Coronary artery (tissue), 2 donors: ENCODE results near the gene MBD5.

Experiments
- DNase-seq: peaks from one replicate; pipeline ENCODE4 v3.0.0-alpha.2; 2017; ENCODE audit warnings: low spot score
- H3K27ac ChIP-seq, 2 donors: fragments of 200-600 bp; sonication (generic); one replicate each; pipeline ENCODE4 v1.5.1; 2016 to 2019
- H3K4me3 ChIP-seq: fragments of 200-600 bp; sonication (generic); 2 replicates; pipeline ENCODE4 v1.5.1; 2016; ENCODE audit warnings: mild to moderate bottlenecking, moderate library complexity
- CTCF ChIP-seq: fragments of 200-600 bp; sonication (generic); IDR thresholded peaks from one replicate; pipeline ENCODE4 v1.5.1; 2019; ENCODE audit warnings: antibody characterized with exemption

MBD5 gene

DNA sequence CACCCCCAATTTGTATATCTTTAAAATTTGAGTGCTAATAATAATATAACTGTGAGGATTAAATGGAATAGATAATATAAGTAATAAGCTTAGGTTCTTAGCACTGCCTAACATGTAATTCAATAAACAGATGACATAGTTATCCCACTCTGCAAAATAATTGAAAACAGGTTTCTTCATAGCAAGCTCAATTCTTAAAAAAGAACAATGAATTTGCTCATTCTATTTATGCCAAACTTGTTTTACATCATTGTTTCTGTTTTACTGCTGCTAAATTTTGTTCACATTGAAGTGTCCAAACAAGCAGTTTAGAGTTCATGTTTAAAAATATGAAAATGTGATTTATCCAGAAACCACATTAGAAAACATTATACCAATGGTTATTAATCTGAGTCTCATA, 217.0 kb downstream of the MBD5 start:
- TF ChIP-seq CTCF = no peak
- Histone ChIP-seq H3K27ac (no peak overlapping the region), H3K4me3 (no peak overlapping the region)
- no peak for DNase-seq

DNA sequence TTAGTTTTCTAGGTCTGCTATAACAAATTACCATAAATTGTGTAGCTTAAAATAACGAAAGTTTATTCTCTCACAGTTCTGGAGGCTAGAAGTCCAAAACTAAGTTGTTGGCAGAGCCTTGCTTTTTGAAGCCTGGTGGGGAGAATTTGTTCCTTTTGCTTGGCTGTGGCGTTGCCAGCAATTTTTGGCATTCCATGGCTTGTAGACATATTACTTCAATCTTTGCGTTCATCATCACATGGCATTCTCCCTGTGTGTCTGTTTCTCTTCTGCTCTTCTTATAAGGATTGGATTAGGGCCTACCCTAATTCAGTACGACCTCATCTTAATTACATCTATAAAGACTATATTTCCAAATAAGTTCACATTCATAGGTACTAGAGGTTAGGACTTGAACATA, 217.7 kb downstream of the MBD5 start:
- H3K27ac ChIP-seq = no peak overlapping the region
- no peak for DNase-seq
- H3K4me3 ChIP-seq = no peak overlapping the region
- no peak for TF ChIP-seq CTCF

DNA sequence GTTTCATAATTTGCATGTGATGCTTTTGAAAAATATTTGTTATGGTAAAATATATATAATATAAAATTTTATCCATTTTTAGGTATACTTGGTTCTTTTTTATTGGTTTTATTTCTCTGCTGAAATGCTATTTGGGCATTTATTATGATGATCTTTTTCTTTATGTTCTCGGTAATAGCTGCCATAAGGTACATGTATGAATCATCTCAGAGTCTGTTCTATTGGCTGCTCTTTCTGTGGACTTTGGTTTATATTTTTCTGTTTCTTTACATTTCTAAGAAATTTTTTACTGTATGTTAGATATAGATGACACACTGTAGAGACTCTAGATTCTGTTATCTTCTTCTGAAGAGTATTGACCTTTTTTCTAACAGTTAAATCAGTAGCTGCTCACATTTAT, 219.9 kb downstream of the MBD5 start:
- TF ChIP-seq CTCF = no peak
- Histone ChIP-seq H3K4me3 (no peak overlapping the region), H3K27ac (no peak overlapping the region)
- no peak for DNase-seq

DNA sequence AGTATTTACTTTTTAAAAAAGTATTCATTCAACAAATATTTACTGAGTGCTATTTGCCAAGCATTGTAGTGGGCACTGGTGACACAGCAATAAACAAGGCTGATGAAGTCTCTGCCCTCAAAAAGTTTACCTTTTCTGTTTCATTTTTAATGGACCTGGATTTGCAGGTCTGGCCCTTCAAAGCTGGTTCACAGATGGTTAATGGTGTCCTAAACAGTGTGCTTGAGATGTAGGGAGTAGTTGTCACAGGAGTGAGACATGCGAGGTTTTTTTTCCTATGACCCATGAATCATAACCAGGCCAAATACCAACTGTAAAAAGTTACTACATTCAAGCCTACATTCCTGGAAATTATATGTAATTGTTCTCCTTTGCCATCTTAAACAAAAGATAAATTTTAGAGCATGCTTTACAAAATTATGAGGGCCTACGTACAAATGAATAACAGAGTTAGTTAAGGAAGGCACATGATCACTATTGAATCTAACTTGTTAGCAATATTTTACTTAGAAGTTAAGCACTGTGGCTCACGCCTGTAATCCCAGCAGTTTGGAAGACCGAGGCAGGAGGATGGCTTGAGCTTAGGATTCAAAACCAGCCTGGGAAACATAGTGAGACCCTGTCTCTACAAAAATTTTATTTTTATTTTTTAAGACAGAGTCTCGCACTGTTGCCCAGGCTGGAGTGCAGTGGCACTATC, 223.9 kb downstream of the MBD5 start:
- DNase-seq = no peak
- Histone ChIP-seq H3K4me3 (no peak overlapping the region), H3K27ac (no peak overlapping the region)
- TF ChIP-seq CTCF = no peak

DNA sequence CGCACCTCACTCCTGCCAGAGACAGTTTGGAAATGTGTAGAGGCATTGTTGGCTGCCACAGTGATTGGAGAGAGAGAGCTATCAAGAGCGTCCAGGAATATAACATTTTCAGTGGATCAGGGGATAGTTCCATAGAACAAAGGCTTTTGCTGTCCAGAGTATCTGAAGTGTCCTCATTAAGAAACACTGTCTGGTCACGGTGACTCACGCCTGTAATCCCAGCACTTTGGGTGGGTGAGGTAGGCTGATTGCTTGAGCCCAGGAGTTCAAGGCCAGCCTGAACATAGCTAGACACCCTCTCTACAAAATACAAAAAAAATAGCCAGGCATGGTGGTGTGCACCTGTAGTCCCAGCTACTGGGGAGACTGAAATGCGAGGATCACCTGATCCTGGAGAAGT, 231.1 kb downstream of the MBD5 start:
- no peak overlapping the region for H3K27ac ChIP-seq
- TF ChIP-seq CTCF = no peak
- no peak for DNase-seq
- no peak overlapping the region for H3K4me3 ChIP-seq

DNA sequence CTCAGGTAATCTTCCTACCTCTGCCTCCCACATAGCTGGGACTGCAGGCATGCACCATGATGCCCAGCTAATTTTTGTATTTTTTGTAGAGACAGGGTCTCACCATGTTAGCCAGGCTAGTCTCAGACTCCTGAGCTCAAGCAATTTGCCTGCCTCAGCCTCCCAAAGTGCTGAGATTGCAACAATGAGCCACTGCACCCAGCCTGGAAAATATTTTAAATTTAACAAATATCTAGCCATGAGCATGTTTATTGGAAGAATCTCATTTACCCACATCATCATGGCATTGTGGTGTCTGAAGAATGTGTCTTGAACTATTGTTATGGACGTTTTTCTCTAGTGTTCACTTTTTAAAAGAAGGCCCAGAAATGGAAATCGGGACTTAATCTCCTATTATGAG, 231.8 kb downstream of the MBD5 start:
- Histone ChIP-seq H3K27ac (no peak overlapping the region), H3K4me3 (no peak overlapping the region)
- DNase-seq = no peak
- no peak for TF ChIP-seq CTCF

DNA sequence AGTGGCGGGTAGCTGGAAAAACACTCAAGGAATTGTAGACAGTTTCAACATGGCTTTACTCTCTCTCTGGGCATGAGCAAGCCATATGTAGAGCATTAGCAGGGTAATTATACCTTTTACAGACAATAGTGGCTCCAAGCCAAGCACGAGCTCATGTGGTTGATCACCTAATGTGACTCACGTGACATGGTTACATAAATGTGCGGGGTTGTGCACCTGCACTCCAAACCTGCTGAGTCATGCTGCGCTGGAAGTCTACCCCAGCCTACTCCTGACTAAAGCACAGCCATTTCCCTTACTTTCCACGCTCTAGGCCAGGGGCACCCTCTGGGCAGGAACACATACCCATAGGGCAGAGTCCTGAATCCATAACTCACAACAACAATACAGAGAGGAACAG, 232.8 kb downstream of the MBD5 start:
- no peak overlapping the region for H3K27ac ChIP-seq
- DNase-seq = no peak
- no peak overlapping the region for H3K4me3 ChIP-seq
- TF ChIP-seq CTCF = no peak
